Lower leg skin (tissue), 4 donors: Measurements from ENCODE around the gene ASPG. TPM values are rescaled to one million over a fixed set of nuclear protein-coding genes. Genes with fewer than 3 reads are reported as not detected.

ENCODE experiments used
- DNase-seq, 2 donors: peaks; one replicate each; pipeline ENCODE4 v3.0.0-alpha.2; 2019; ENCODE audit warnings: low spot score in 2 of 2
- H3K4me3 ChIP-seq: fragments of 200-600 bp; sonication (generic); 2 replicates; pipeline ENCODE4 v1.5.1; 2017; ENCODE audit warnings: mild to moderate bottlenecking, low read depth; ENCODE audit not compliant: poor library complexity, severe bottlenecking
- POLR2A ChIP-seq, 2 donors: fragments of 450-650 bp; IDR thresholded peaks; one replicate each; pipeline ENCODE4 v1.6.1; 2016 to 2017; ENCODE audit warnings: antibody characterized with exemption in 2 of 2, mild to moderate bottlenecking in 1 of 2, moderate library complexity in 1 of 2
- WGBS, 2 donors: methylation state at CpG; one replicate each; pipeline ENCODE4 v1.1.5; 2018; 5-methylcytosine and 5-hydroxymethylcytosine counted together
- intact Hi-C: fragments of 100-400 bp; cut with DNase I; formaldehyde crosslinking; loops from one replicate; pipeline ENCODE4 v1.15.0; 2023; ENCODE audit warnings: low total_unique reads
- total RNA-seq, 4 donors: library from RNA; depleted of rRNA; stranded (reverse); fragments of >200 nt; gene quantifications; one replicate each; pipeline ENCODE4 v1.1.0, GENCODE V29; 2016
- TF ChIP-seq, protein P1 (sequence below), 3 donors: fragments of 450-650 bp; IDR thresholded peaks; one replicate each; pipeline ENCODE4 v1.5.1; 2016; ENCODE audit warnings: antibody characterized with exemption in 3 of 3, mild to moderate bottlenecking in 3 of 3, moderate library complexity in 2 of 3

Gene ASPG
- total RNA-seq, 4 donors from 2014 or later: 12.1 to 56.6 (median 25.4) TPM

DNA sequence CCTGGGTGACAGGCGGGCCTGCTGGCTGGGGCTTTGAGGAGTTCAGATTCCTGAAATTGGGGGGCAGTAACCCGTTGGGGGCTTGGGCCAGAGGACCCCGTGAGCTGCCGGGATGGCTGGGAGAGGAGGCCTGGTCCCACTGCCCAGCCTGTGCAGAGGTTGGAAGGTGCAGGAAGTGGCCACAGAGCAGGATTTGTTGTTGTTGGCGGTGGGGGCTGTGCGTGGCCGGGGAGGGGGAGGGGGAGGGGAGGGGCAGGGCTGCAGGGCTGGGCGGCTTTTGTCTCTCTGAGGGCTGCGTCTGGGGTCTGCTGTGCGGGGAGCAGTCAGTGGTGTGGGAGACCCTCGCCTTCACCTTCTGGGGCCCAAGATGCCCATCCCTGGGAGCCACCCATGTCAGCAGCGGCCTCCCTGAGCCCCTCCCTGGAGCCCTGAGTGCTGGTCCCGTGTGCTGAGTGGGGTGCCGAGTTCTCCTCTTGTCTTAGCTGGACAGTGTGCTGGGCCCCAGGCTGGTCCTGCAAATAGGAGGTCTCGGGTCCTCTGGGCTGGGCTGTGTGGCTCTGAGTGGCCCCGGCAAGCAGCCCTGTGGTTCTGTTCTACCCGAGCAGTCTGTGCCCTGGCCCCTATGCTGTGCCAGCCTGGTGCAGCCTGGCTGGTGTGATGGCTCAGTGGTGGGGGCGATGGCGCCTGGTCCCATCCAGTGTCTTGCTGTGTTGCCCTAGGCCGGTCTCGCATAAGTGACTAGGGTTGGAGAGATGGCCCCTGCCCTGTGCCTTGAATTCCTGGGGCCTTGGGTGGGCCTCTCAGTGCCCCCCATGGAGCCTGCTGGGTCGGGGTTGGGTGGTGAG is 63.2 kb downstream of the ASPG start:
- DNase-seq: no peak

DNA sequence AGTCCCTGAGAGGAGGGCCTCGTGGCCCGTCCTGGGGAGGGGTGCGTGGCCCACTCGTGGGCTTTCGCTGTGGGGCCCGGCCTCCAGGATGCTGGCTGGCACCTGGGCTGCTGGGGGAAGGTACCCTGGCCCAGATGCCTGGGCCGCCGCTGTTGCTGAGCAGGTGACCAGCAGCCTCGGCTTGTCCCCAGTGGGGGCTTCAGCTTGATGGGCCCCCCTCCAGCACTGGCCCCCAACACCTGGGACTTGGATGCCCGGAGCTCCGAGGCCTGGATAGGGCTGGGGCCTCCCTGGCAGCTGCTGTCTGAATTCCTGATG is 63.7 kb downstream of the ASPG start:
- no peak for DNase-seq
- intact Hi-C loops: no loop called here
- 87% methylated on average over 8 of the region's 11 CpGs; no CpG with 5 or more reads in 1 of the 2 donors for WGBS, 2 donors
- H3K4me3 ChIP-seq: no peak overlapping the region
- no peak for TF ChIP-seq POLR2A (IDR thresholded peaks at IDR 0.05)

More for the DNA sequence above, 63.2 kb downstream of the ASPG start:
- H3K4me3 ChIP-seq: no peak overlapping the region
- WGBS, 2 donors: 79 to 81% methylated on average over 19 to 22 of the region's 22 CpGs
- intact Hi-C loops: no loop called here
- no peak for TF ChIP-seq POLR2A (IDR thresholded peaks at IDR 0.05)
- TF ChIP-seq, protein P1, sequence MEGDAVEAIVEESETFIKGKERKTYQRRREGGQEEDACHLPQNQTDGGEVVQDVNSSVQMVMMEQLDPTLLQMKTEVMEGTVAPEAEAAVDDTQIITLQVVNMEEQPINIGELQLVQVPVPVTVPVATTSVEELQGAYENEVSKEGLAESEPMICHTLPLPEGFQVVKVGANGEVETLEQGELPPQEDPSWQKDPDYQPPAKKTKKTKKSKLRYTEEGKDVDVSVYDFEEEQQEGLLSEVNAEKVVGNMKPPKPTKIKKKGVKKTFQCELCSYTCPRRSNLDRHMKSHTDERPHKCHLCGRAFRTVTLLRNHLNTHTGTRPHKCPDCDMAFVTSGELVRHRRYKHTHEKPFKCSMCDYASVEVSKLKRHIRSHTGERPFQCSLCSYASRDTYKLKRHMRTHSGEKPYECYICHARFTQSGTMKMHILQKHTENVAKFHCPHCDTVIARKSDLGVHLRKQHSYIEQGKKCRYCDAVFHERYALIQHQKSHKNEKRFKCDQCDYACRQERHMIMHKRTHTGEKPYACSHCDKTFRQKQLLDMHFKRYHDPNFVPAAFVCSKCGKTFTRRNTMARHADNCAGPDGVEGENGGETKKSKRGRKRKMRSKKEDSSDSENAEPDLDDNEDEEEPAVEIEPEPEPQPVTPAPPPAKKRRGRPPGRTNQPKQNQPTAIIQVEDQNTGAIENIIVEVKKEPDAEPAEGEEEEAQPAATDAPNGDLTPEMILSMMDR (IDR thresholded peaks at IDR 0.05): no peak

GRCh38 chr14:104149617-104150135 is 64.2 kb downstream of the ASPG start:
- DNase-seq: no peak
- TF ChIP-seq POLR2A (IDR thresholded peaks at IDR 0.05): no peak
- TF ChIP-seq, protein P1 (IDR thresholded peaks at IDR 0.05): no peak
- WGBS, 2 donors: 63 to 65% methylated on average over 10 to 12 of the region's 12 CpGs
- H3K4me3 ChIP-seq: no peak overlapping the region
- intact Hi-C loops: no loop called here

DNA sequence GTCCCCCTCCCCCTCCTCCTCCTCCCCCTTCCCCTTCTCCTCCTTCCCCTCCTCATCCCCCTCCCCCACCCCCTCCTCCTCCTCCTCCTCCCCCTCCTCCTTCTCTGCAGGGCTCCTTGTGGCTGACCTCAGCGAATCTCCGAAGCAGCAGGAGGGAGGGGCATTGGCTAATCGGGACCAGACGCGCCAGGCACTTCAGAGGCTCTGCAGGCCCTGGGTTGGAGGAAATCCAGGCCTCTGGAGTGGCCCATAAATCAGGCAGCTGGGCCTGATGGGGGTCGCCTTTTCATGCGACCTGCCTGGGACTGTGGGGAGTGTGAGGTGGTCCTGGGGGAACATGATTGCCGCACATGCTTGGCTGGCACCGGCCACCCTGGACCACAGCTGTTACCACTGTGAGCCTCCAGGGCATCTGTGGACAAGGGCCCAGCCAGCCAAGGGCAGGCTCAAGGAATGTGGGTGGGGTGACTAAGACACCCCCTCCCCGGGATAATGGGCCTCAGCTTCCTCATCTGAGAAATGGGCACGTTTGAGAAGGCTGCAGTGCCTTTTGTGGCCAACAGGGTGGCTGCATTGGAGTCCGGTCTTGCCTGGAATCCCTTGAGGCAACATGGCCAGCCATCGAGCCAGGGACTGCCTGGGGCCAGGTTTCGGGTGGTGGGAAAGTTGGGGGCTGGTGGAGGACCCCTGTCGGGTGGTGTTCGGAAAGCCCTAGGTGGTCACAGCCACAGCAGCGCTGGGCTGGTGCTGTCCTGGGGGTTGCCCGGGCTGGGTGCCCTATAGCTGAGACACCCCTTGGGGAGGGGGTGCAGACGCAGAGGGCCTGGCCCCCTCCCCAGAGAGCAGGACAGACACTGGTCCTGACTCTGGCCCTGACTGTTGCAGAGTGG is 64.9 kb downstream of the ASPG start:
- WGBS, 2 donors: 55 to 66% methylated on average over 11 to 12 of the region's 19 CpGs
- no peak for DNase-seq
- H3K4me3 ChIP-seq: no peak overlapping the region
- intact Hi-C loops: no loop called here
- TF ChIP-seq, protein P1 (IDR thresholded peaks at IDR 0.05): no peak
- TF ChIP-seq POLR2A (IDR thresholded peaks at IDR 0.05): no peak

- TF ChIP-seq, protein P1 (IDR thresholded peaks at IDR 0.05): no peak
- TF ChIP-seq POLR2A (IDR thresholded peaks at IDR 0.05): no peak
- WGBS, 2 donors: 84 to 88% methylated on average over 5 of the region's 5 CpGs
- DNase-seq: no peak
- no peak overlapping the region for H3K4me3 ChIP-seq
- intact Hi-C loops: no loop called here
These were observed 65.5 kb downstream of the ASPG start for GRCh38 chr14:104151026-104151381.
